IMR-90 (cell line): ENCODE results near the gene PLXDC2. TPM values are rescaled to one million over a fixed set of nuclear protein-coding genes. Genes with fewer than 3 reads are reported as not detected.

ENCODE experiments used
- ATAC-seq: fragments of 200-7000 bp; cut with Tn5 transposase; 2 replicates; pipeline ENCODE4 v1.9.1; 2020; ENCODE audit warnings: low read depth, mild to moderate bottlenecking, moderate library complexity
- BruUV-seq: library from RNA; stranded (reverse); fragments of 400-500 nt; replicated peaks from 2 replicates; lab custom pipeline; 2021; lab: Mats Ljungman, UMichigan
- CTCF ChIA-PET: fragments of 300-600 bp; formaldehyde crosslinking; extraction: SDS; loops from one replicate; lab custom pipeline; 2021; ENCODE audit warnings: antibody characterized with exemption; lab: Yijun Ruan, JAX
- POLR2A ChIA-PET: fragments of 300-600 bp; sonication (Branson Sonifier 250); formaldehyde crosslinking; loops from one replicate; lab custom pipeline; 2022; ENCODE audit warnings: antibody characterized with exemption; ENCODE audit not compliant: unreplicated experiment; lab: Charles Lee
- DNase-seq: peaks from one replicate; pipeline ENCODE4 v3.0.0; 2013
- H2AFZ ChIP-seq: replicated peaks from 2 replicates; pipeline ENCODE3; 2013; ENCODE audit warnings: low read length, mild to moderate bottlenecking; ENCODE audit not compliant: poor library complexity
- H2AK5ac ChIP-seq: 2 replicates; pipeline ENCODE4 v1.6.1; 2013; ENCODE audit warnings: low read depth, low read length, inconsistent platforms
- H2AK9ac ChIP-seq: replicated peaks from 2 replicates; pipeline ENCODE3; 2013; ENCODE audit warnings: mild to moderate bottlenecking, low read depth, low read length, moderate library complexity; ENCODE audit not compliant: poor library complexity
- H2BK120ac ChIP-seq: 2 replicates; pipeline ENCODE4 v1.6.1; 2013; ENCODE audit warnings: low read depth, low read length, inconsistent platforms
- H2BK15ac ChIP-seq: 3 replicates; pipeline ENCODE4 v1.6.1; 2013; ENCODE audit warnings: low read depth, low read length, inconsistent platforms
- H2BK20ac ChIP-seq: 2 replicates; pipeline ENCODE4 v1.6.1; 2013; ENCODE audit warnings: low read depth, mild to moderate bottlenecking, inconsistent platforms, low read length, moderate library complexity
- H2BK5ac ChIP-seq: 2 replicates; pipeline ENCODE4 v1.6.1; 2013; ENCODE audit warnings: mild to moderate bottlenecking, low read depth, low read length, inconsistent platforms; ENCODE audit not compliant: poor library complexity, severe bottlenecking
- H3K14ac ChIP-seq: replicated peaks from 2 replicates; pipeline ENCODE4 v1.6.1; 2013; ENCODE audit warnings: low read depth, low read length, inconsistent platforms
- H3K18ac ChIP-seq: 2 replicates; pipeline ENCODE4 v1.6.1; 2013; ENCODE audit warnings: low read depth, low read length, control low read depth
- H3K23ac ChIP-seq: 2 replicates; pipeline ENCODE4 v1.6.1; 2013; ENCODE audit warnings: low read depth, low read length, inconsistent platforms
- H3K27ac ChIP-seq: 2 replicates; pipeline ENCODE4 v1.5.1; 2013; ENCODE audit warnings: mild to moderate bottlenecking, control low read depth, low read length; ENCODE audit not compliant: insufficient read depth
- H3K27me3 ChIP-seq: 2 replicates; pipeline ENCODE4 v1.6.1; 2013; ENCODE audit warnings: low read length; ENCODE audit not compliant: control insufficient read depth, insufficient read depth
- H3K36me3 ChIP-seq: 2 replicates; pipeline ENCODE4 v1.6.1; 2013; ENCODE audit warnings: low read length, mixed read lengths; ENCODE audit not compliant: control insufficient read depth, insufficient read depth
- H3K4ac ChIP-seq: 2 replicates; pipeline ENCODE4 v1.6.1; 2013; ENCODE audit warnings: low read depth, low read length, inconsistent platforms
- H3K4me1 ChIP-seq: 2 replicates; pipeline ENCODE4 v1.6.1; 2013; ENCODE audit warnings: low read length, mixed read lengths; ENCODE audit not compliant: control insufficient read depth, insufficient read depth
- H3K4me2 ChIP-seq: 2 replicates; pipeline ENCODE4 v1.6.1; 2013; ENCODE audit warnings: low read depth, mild to moderate bottlenecking, control low read depth, low read length, moderate library complexity
- H3K4me3 ChIP-seq: 2 replicates; pipeline ENCODE4 v1.5.1; 2013; ENCODE audit warnings: low read depth, mild to moderate bottlenecking, control low read depth, low read length, moderate library complexity; ENCODE audit not compliant: insufficient read depth
- H3K56ac ChIP-seq: 2 replicates; pipeline ENCODE4 v1.6.1; 2013; ENCODE audit warnings: low read length, inconsistent platforms; ENCODE audit not compliant: insufficient read depth; ENCODE audit errors: extremely low read depth
- H3K79me1 ChIP-seq, 2 experiments: 2 replicates each; pipeline ENCODE4 v1.6.1; 2013; ENCODE audit warnings: low read length in 2 of 2, inconsistent platforms in 1 of 2, low read depth in 1 of 2
- H3K9ac ChIP-seq: 2 replicates; pipeline ENCODE4 v1.6.1; 2013; ENCODE audit warnings: low read depth, low read length, control low read depth
- H3K9me1 ChIP-seq: 2 replicates; pipeline ENCODE4 v1.6.1; 2013; ENCODE audit warnings: low read length, inconsistent platforms; ENCODE audit not compliant: insufficient read depth
- H3K9me3 ChIP-seq: 2 replicates; pipeline ENCODE4 v1.6.1; 2013; ENCODE audit warnings: low read length; ENCODE audit not compliant: control insufficient read depth, insufficient read depth
- H4K20me1 ChIP-seq: 2 replicates; pipeline ENCODE4 v1.6.1; 2013; ENCODE audit warnings: low read length, inconsistent platforms; ENCODE audit not compliant: insufficient read depth
- H4K5ac ChIP-seq: 2 replicates; pipeline ENCODE4 v1.6.1; 2013; ENCODE audit warnings: mild to moderate bottlenecking, low read depth, low read length, control low read depth
- H4K8ac ChIP-seq, 2 experiments: 2 replicates each; pipeline ENCODE4 v1.6.1; 2013; ENCODE audit warnings: low read depth in 2 of 2, low read length in 2 of 2, control low read depth in 1 of 2, inconsistent platforms in 1 of 2
- H4K91ac ChIP-seq: 2 replicates; pipeline ENCODE4 v1.6.1; 2013; ENCODE audit warnings: low read depth, low read length, inconsistent platforms; ENCODE audit not compliant: insufficient read depth
- BHLHE40 ChIP-seq: fragments of 150-350 bp; IDR thresholded peaks from 2 replicates; pipeline ENCODE4 v1.6.1; 2016; ENCODE audit warnings: mild to moderate bottlenecking, low read depth, low read length
- CEBPB ChIP-seq: IDR thresholded peaks from 2 replicates; pipeline ENCODE4 v1.6.1; 2012; ENCODE audit warnings: low read depth, low read length, improper control_type of control experiment
- CHD1 ChIP-seq: IDR thresholded peaks from 2 replicates; pipeline ENCODE4 v1.6.1; 2012; ENCODE audit warnings: low read depth, low read length, improper control_type of control experiment
- ELK1 ChIP-seq: fragments of 150-350 bp; IDR thresholded peaks from 2 replicates; pipeline ENCODE4 v1.6.1; 2016; ENCODE audit warnings: low read depth, mild to moderate bottlenecking, low read length, moderate library complexity, borderline replicate concordance
- FOS ChIP-seq: fragments of 150-350 bp; IDR thresholded peaks from 2 replicates; pipeline ENCODE4 v1.6.1; 2016; ENCODE audit warnings: low read depth, low read length
- MAFK ChIP-seq: IDR thresholded peaks from 2 replicates; pipeline ENCODE4 v1.6.1; 2012; ENCODE audit warnings: low read depth, low read length, improper control_type of control experiment
- MAZ ChIP-seq: IDR thresholded peaks from 2 replicates; pipeline ENCODE4 v1.6.1; 2012; ENCODE audit warnings: low read depth, mild to moderate bottlenecking, low read length, improper control_type of control experiment, moderate library complexity, borderline replicate concordance
- MXI1 ChIP-seq: IDR thresholded peaks from 2 replicates; pipeline ENCODE4 v1.6.1; 2012; ENCODE audit warnings: low read depth, mild to moderate bottlenecking, low read length, moderate library complexity, borderline replicate concordance
- NFE2L2 ChIP-seq: fragments of 150-350 bp; IDR thresholded peaks from 2 replicates; pipeline ENCODE4 v1.6.1; 2016; ENCODE audit warnings: low read depth, mild to moderate bottlenecking, low read length
- POLR2A ChIP-seq: IDR thresholded peaks from 2 replicates; pipeline ENCODE4 v1.6.1; 2012; ENCODE audit warnings: mild to moderate bottlenecking, low read depth, low read length
- RAD21 ChIP-seq: IDR thresholded peaks from 2 replicates; pipeline ENCODE4 v1.6.1; 2012; ENCODE audit warnings: low read length, improper control_type of control experiment
- RCOR1 ChIP-seq: IDR thresholded peaks from 2 replicates; pipeline ENCODE4 v1.6.1; 2012; ENCODE audit warnings: mild to moderate bottlenecking, low read length, improper control_type of control experiment; ENCODE audit not compliant: insufficient replicate concordance
- RFX5 ChIP-seq: IDR thresholded peaks from 2 replicates; pipeline ENCODE4 v1.8.0; 2012; ENCODE audit warnings: low read depth, mild to moderate bottlenecking, low read length, moderate library complexity
- SMC3 ChIP-seq: fragments of 150-350 bp; IDR thresholded peaks from 2 replicates; pipeline ENCODE4 v1.6.1; 2016; ENCODE audit warnings: low read depth, mild to moderate bottlenecking, antibody characterized with exemption, low read length, moderate library complexity
- WGBS, 2 experiments: methylation state at CpG; one replicate each; pipeline versions ENCODE4 v1.1.5 to v1.1.7; 2013; ENCODE audit warnings: missing lambda C conversion rate in 2 of 2; ENCODE audit not compliant: insufficient read length in 1 of 2; ENCODE audit errors: extremely low coverage in 2 of 2; 5-methylcytosine and 5-hydroxymethylcytosine counted together
- dilution Hi-C: fragments of 300-500 bp; cut with HindIII; formaldehyde crosslinking; loops from one replicate; pipeline ENCODE4 v1.14.3; 2018; ENCODE audit warnings: low sequenced_read_pairs; ENCODE audit not compliant: unreplicated experiment
- in situ Hi-C: fragments of 300-500 bp; cut with MboI; formaldehyde crosslinking; loops from 3 replicates; pipeline ENCODE4 v1.14.3; 2019; ENCODE audit warnings: low sequenced_read_pairs, inconsistent platforms, mixed read lengths
- intact Hi-C: fragments of 100-400 bp; cut with micrococcal nuclease; formaldehyde crosslinking; loops from 2 replicates; pipeline ENCODE4 v1.10.0; 2022
- polyA plus RNA-seq, 3 experiments: library from polyadenylated mRNA; depleted of rRNA; stranded (reverse); fragments of >200 nt; gene quantifications; 2 replicates each; pipeline ENCODE4 v1.2.3, GENCODE V29; 2012; ENCODE audit warnings: low replicate concordance in 1 of 3
- total RNA-seq: library from RNA; depleted of rRNA; stranded (reverse); fragments of >200 nt; gene quantifications from 2 replicates; pipeline ENCODE4 v1.2.3, GENCODE V29; 2012
- TF ChIP-seq, protein P1 (sequence below): conservative IDR thresholded peaks from 2 replicates; pipeline ENCODE4 v1.5.1; 2012; ENCODE audit warnings: mild to moderate bottlenecking, low read depth, low read length, improper control_type of control experiment
- TF ChIP-seq, protein P2 (sequence below): fragments of 150-350 bp; IDR thresholded peaks from 2 replicates; pipeline ENCODE4 v1.6.1; 2017; ENCODE audit warnings: mild to moderate bottlenecking, antibody characterized with exemption, low read length, low read depth

The PLXDC2 gene
- total and polyA plus RNA-seq, 2 of the 4 experiments (the other 2 are of a cell fraction): 3.2 to 6.1 TPM

- H3K23ac ChIP-seq: no peak overlapping the region
- peak; percentile 15 for DNase-seq
- ChIA-PET CTCF (no interaction called here), POLR2A (no interaction called here)
- no peak overlapping the region for H3K9ac ChIP-seq
- H2BK120ac ChIP-seq: no peak overlapping the region
- H2BK15ac ChIP-seq: no peak overlapping the region
- H2BK20ac ChIP-seq: no peak overlapping the region
- ATAC-seq: no peak
- no peak overlapping the region; the same call in 1 of the 2 replicates for H4K5ac ChIP-seq
- no peak overlapping the region for H4K8ac ChIP-seq
- no peak overlapping the region for H2AK5ac ChIP-seq
- H2AK9ac ChIP-seq: no peak overlapping the region
- no TSS peak for BruUV-seq
- H2BK5ac ChIP-seq: no peak overlapping the region
- no peaks in the 10 kb centered on the region; the same call in 1 of the 2 replicates for H3K4me1 ChIP-seq
- no peak overlapping the region for H3K4me3 ChIP-seq
- no peak overlapping the region for H2AFZ ChIP-seq
- no peaks in the 10 kb centered on the region for H3K9me1 ChIP-seq
- H4K20me1 ChIP-seq: no peaks in the 10 kb centered on the region
- H3K79me1 ChIP-seq: no peaks in the 10 kb centered on the region
- H3K56ac ChIP-seq: no peak overlapping the region
- intact Hi-C loops (no loop called here), dilution Hi-C loops (no loop called here), in situ Hi-C loops (no loop called here)
- TF ChIP-seq MAZ (no peak), RCOR1 (no peak), ELK1 (no peak), RFX5 (no peak), NFE2L2 (no peak), MAFK (no peak), SMC3 (no peak), POLR2A (no peak), MXI1 (no peak), BHLHE40 (no peak), RAD21 (no peak), FOS (no peak), CHD1 (no peak), CEBPB (no peak)
- TF ChIP-seq, protein P1, sequence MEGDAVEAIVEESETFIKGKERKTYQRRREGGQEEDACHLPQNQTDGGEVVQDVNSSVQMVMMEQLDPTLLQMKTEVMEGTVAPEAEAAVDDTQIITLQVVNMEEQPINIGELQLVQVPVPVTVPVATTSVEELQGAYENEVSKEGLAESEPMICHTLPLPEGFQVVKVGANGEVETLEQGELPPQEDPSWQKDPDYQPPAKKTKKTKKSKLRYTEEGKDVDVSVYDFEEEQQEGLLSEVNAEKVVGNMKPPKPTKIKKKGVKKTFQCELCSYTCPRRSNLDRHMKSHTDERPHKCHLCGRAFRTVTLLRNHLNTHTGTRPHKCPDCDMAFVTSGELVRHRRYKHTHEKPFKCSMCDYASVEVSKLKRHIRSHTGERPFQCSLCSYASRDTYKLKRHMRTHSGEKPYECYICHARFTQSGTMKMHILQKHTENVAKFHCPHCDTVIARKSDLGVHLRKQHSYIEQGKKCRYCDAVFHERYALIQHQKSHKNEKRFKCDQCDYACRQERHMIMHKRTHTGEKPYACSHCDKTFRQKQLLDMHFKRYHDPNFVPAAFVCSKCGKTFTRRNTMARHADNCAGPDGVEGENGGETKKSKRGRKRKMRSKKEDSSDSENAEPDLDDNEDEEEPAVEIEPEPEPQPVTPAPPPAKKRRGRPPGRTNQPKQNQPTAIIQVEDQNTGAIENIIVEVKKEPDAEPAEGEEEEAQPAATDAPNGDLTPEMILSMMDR: no peak
- TF ChIP-seq, protein P2, sequence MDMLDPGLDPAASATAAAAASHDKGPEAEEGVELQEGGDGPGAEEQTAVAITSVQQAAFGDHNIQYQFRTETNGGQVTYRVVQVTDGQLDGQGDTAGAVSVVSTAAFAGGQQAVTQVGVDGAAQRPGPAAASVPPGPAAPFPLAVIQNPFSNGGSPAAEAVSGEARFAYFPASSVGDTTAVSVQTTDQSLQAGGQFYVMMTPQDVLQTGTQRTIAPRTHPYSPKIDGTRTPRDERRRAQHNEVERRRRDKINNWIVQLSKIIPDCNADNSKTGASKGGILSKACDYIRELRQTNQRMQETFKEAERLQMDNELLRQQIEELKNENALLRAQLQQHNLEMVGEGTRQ: no peak
- no peaks in the 10 kb centered on the region for H3K36me3 ChIP-seq
- no peak overlapping the region for H3K4ac ChIP-seq
- H3K9me3 ChIP-seq: no peaks in the 10 kb centered on the region
- no peak overlapping the region for H3K14ac ChIP-seq
- no peak overlapping the region for H3K18ac ChIP-seq
- H4K91ac ChIP-seq: no peak overlapping the region
- no peaks in the 10 kb centered on the region for H3K27me3 ChIP-seq
- H3K4me2 ChIP-seq: no peak overlapping the region
- no peak overlapping the region for H3K27ac ChIP-seq
- 44% methylated on average over 1 of the region's 3 CpGs; no CpG with 5 or more reads in 1 of the 2 experiments for WGBS, 2 experiments
Measured at GRCh38 chr10:19993714-19994315, 177.6 kb downstream of the PLXDC2 start.
